Tibial artery (tissue), 4 donors: Measurements from ENCODE around the gene GNB1.

Experiments used
- DNase-seq, 2 donors: peaks; one replicate each; pipeline ENCODE4 v3.0.0-alpha.2; 2019
- H3K27ac ChIP-seq, 2 donors: fragments of 200-600 bp; sonication (generic) in 1 of 2; 1 replicate in 1 of 2; 2 replicates in 1 of 2; pipeline ENCODE4 v1.5.1; 2018 to 2019; ENCODE audit warnings: mild to moderate bottlenecking in 1 of 2
- H3K27me3 ChIP-seq, 2 donors: fragments of 200-600 bp; sonication (generic) in 1 of 2; one replicate each; pipeline versions ENCODE4 v1.5.1 to v1.6.0; 2016 to 2019
- H3K36me3 ChIP-seq, 3 donors: fragments of 200-600 bp; sonication (generic) in 2 of 3; one replicate each; pipeline ENCODE4 v1.5.1; 2016 to 2019; ENCODE audit warnings: mild to moderate bottlenecking in 2 of 3
- H3K4me1 ChIP-seq, 4 donors: fragments of 200-600 bp; sonication (generic) in 2 of 4; 1 replicate in 3 of 4; 2 replicates in 1 of 4; pipeline ENCODE4 v1.5.1; 2016 to 2019
- H3K4me3 ChIP-seq, 2 donors: fragments of 200-600 bp; sonication (generic) in 1 of 2; 1 replicate in 1 of 2; 2 replicates in 1 of 2; pipeline ENCODE4 v1.5.1; 2018 to 2019; ENCODE audit warnings: mild to moderate bottlenecking in 2 of 2
- H3K9me3 ChIP-seq, 3 donors: fragments of 200-600 bp; sonication (generic) in 1 of 3; one replicate each; pipeline ENCODE4 v1.5.1; 2016 to 2019
- CTCF ChIP-seq, 2 experiments: fragments of 200-600 bp in 1 of 2; fragments of 450-650 bp in 1 of 2; IDR thresholded peaks; one replicate each; pipeline ENCODE4 v1.5.1; 2017 to 2019; ENCODE audit warnings: antibody characterized with exemption in 2 of 2, mild to moderate bottlenecking in 1 of 2, moderate library complexity in 1 of 2
- intact Hi-C: fragments of 100-400 bp; cut with DNase I; formaldehyde crosslinking; loops from one replicate; pipeline ENCODE4 v1.15.0; 2023; ENCODE audit warnings: low total_unique reads

Gene GNB1

GRCh38 chr1:1883092-1883873, 7.6 kb downstream of the GNB1 start:
- no peaks in the 10 kb centered on the region for H3K9me3 ChIP-seq
- DNase-seq = no peak
- H3K27ac ChIP-seq = peak overlapping the region in 1 of 2 donors; percentile 48
- intact Hi-C loops = no loop called here
- peaks cover 0 to 89% (median 44%) of the 10 kb centered on the region in 4 donors for H3K4me1 ChIP-seq
- H3K36me3 ChIP-seq = no peaks in the 10 kb centered on the region
- H3K4me3 ChIP-seq = no peak overlapping the region
- no peaks in the 10 kb centered on the region for H3K27me3 ChIP-seq
- no peak for TF ChIP-seq CTCF (IDR thresholded peaks at IDR 0.05)

GRCh38 chr1:1881727-1882126, 9.2 kb downstream of the GNB1 start:
- intact Hi-C loops = no loop called here
- Histone ChIP-seq H3K27ac (no peak overlapping the region), H3K4me3 (no peak overlapping the region)

GRCh38 chr1:1880617-1881312, 10.1 kb downstream of the GNB1 start:
- peaks cover 0 to 89% (median 46%) of the 10 kb centered on the region in 4 donors for H3K4me1 ChIP-seq
- no peak overlapping the region for H3K4me3 ChIP-seq
- H3K27ac ChIP-seq = no peak overlapping the region
- no peaks in the 10 kb centered on the region for H3K27me3 ChIP-seq
- intact Hi-C loops = no loop called here
- no peak for TF ChIP-seq CTCF (IDR thresholded peaks at IDR 0.05)
- peaks cover 0 to 8% (median 7%) of the 10 kb centered on the region in 3 donors for H3K36me3 ChIP-seq
- H3K9me3 ChIP-seq = no peaks in the 10 kb centered on the region
- DNase-seq = no peak

More at GRCh38 chr1:1881727-1882126, 9.2 kb downstream of the GNB1 start:
- DNase-seq = no peak
- no peak for TF ChIP-seq CTCF (IDR thresholded peaks at IDR 0.05)
- Histone ChIP-seq H3K27me3 (no peaks in the 10 kb centered on the region), H3K36me3 (no peaks in the 10 kb centered on the region), H3K4me1 (peaks cover 0 to 89% (median 41%) of the 10 kb centered on the region in 4 donors), H3K9me3 (no peaks in the 10 kb centered on the region)

- Histone ChIP-seq H3K36me3 (peaks cover 0 to 8% (median 7%) of the 10 kb centered on the region in 3 donors), H3K4me1 (peaks cover 0 to 97% (median 48%) of the 10 kb centered on the region in 4 donors), H3K27ac (no peak overlapping the region), H3K27me3 (no peaks in the 10 kb centered on the region), H3K9me3 (no peaks in the 10 kb centered on the region), H3K4me3 (no peak overlapping the region)
- intact Hi-C loops = no loop called here
- no peak for TF ChIP-seq CTCF (IDR thresholded peaks at IDR 0.05)
- DNase-seq = no peak
Observed at GRCh38 chr1:1879942-1880341, 10.9 kb downstream of the GNB1 start.

- no peak for DNase-seq
- Histone ChIP-seq H3K4me3 (no peak overlapping the region), H3K27ac (no peak overlapping the region), H3K4me1 (peaks cover 0 to 98% (median 54%) of the 10 kb centered on the region in 4 donors), H3K36me3 (peaks cover 0 to 11% (median 8%) of the 10 kb centered on the region in 3 donors), H3K27me3 (no peaks in the 10 kb centered on the region), H3K9me3 (no peaks in the 10 kb centered on the region)
- no peak for TF ChIP-seq CTCF (IDR thresholded peaks at IDR 0.05)
- intact Hi-C loops = no loop called here
Observed at GRCh38 chr1:1877865-1878436, 12.9 kb downstream of the GNB1 start.
